Neural cell (in vitro differentiated cells): ENCODE data around the gene TRMU. TPM values are rescaled to one million over a fixed set of nuclear protein-coding genes. Genes with fewer than 3 reads are reported as not detected.

Source experiments
- H2AFZ ChIP-seq: fragments of 200-600, 300-800 bp; sonication (generic), shearing (Covaris generic); 2 replicates; pipeline ENCODE4 v1.6.0; 2014; ENCODE audit warnings: low read depth, mild to moderate bottlenecking, antibody characterized with exemption, low read length, moderate library complexity
- H3F3A ChIP-seq: fragments of 200-600 bp; shearing (Covaris generic); 2 replicates; pipeline ENCODE4 v1.6.1; 2016; ENCODE audit warnings: mild to moderate bottlenecking, moderate library complexity, mixed read lengths, antibody characterized with exemption, low read length; ENCODE audit not compliant: insufficient read depth, poor library complexity, severe bottlenecking
- H3K27ac ChIP-seq: fragments of 200-600, 300-800 bp; sonication (generic), shearing (Covaris generic); 2 replicates; pipeline ENCODE4 v1.5.1; 2014; ENCODE audit warnings: mild to moderate bottlenecking, low read length, moderate library complexity
- H3K27me3 ChIP-seq: fragments of 300-800, 200-600 bp; sonication (generic), shearing (Covaris generic); 2 replicates; pipeline ENCODE4 v1.6.0; 2014; ENCODE audit warnings: mild to moderate bottlenecking, low read depth, low read length, moderate library complexity; ENCODE audit not compliant: insufficient read depth
- H3K36me3 ChIP-seq: fragments of 300-800, 200-600 bp; sonication (generic), shearing (Covaris generic); 2 replicates; pipeline ENCODE4 v1.5.1; 2014; ENCODE audit warnings: mild to moderate bottlenecking, antibody characterized with exemption, low read length, moderate library complexity; ENCODE audit not compliant: insufficient read depth
- H3K4me2 ChIP-seq: fragments of 300-800, 200-600 bp; sonication (generic), shearing (Covaris generic); 2 replicates; pipeline ENCODE4 v1.6.0; 2014; ENCODE audit warnings: mild to moderate bottlenecking, low read length
- H3K4me3 ChIP-seq: fragments of 300-800, 200-600 bp; sonication (generic), shearing (Covaris generic); 2 replicates; pipeline ENCODE4 v1.5.1; 2014; ENCODE audit warnings: mild to moderate bottlenecking, low read length, moderate library complexity
- H3K79me2 ChIP-seq: fragments of 200-600 bp; shearing (Covaris generic); replicated peaks from 2 replicates; pipeline ENCODE4 v1.6.0; 2014; ENCODE audit warnings: mild to moderate bottlenecking, low read length, moderate library complexity; ENCODE audit not compliant: insufficient read depth
- H3K9ac ChIP-seq: fragments of 300-800, 200-600 bp; sonication (generic), shearing (Covaris generic); 2 replicates; pipeline ENCODE4 v1.6.1; 2016; ENCODE audit warnings: mild to moderate bottlenecking, low read length, mixed read lengths
- H3K9me2 ChIP-seq: fragments of 200-600 bp; shearing (Covaris generic); 2 replicates; pipeline ENCODE4 v1.6.1; 2016; ENCODE audit warnings: mild to moderate bottlenecking, low read length, mixed read lengths; ENCODE audit not compliant: insufficient read depth
- H3K9me3 ChIP-seq: fragments of 200-600, 300-800 bp; sonication (generic), shearing (Covaris generic); 2 replicates; pipeline ENCODE4 v1.6.1; 2016; ENCODE audit warnings: mild to moderate bottlenecking, mixed run types, low read length, moderate library complexity, mixed read lengths
- H4K20me1 ChIP-seq: fragments of 200-600 bp; shearing (Covaris generic); 2 replicates; pipeline ENCODE4 v1.6.1; 2016; ENCODE audit warnings: mild to moderate bottlenecking, mixed run types; ENCODE audit not compliant: insufficient read depth
- CTCF ChIP-seq: fragments of 450-650 bp; IDR thresholded peaks from 2 replicates; pipeline ENCODE4 v1.5.1; 2014; ENCODE audit warnings: antibody characterized with exemption, mild to moderate bottlenecking, moderate library complexity; ENCODE audit not compliant: poor library complexity, severe bottlenecking
- EP300 ChIP-seq: fragments of 450-650 bp; conservative IDR thresholded peaks from 2 replicates; pipeline ENCODE4 v1.6.1; 2014; ENCODE audit warnings: antibody characterized with exemption, mild to moderate bottlenecking, moderate library complexity; ENCODE audit not compliant: poor library complexity, severe bottlenecking
- EZH2 ChIP-seq: fragments of 200-600, 300-800 bp; shearing (Covaris generic), sonication (generic); IDR thresholded peaks from 2 replicates; pipeline ENCODE4 v1.6.1; 2014; ENCODE audit warnings: antibody characterized with exemption, low read length, borderline replicate concordance, mild to moderate bottlenecking; ENCODE audit not compliant: insufficient read depth, poor library complexity, severe bottlenecking
- MXI1 ChIP-seq: fragments of 450-650 bp; conservative IDR thresholded peaks from 2 replicates; pipeline ENCODE4 v1.6.1; 2014; ENCODE audit warnings: antibody characterized with exemption, mild to moderate bottlenecking; ENCODE audit not compliant: poor library complexity, severe bottlenecking
- POLR2AphosphoS5 ChIP-seq: IDR thresholded peaks from 2 replicates; pipeline ENCODE4 v1.6.1; 2012
- RAD21 ChIP-seq: fragments of 450-650 bp; conservative IDR thresholded peaks from 2 replicates; pipeline ENCODE4 v1.6.1; 2014; ENCODE audit warnings: antibody characterized with exemption, mild to moderate bottlenecking, moderate library complexity
- REST ChIP-seq: IDR thresholded peaks from 2 replicates; pipeline ENCODE4 v1.6.1; 2012; ENCODE audit warnings: borderline replicate concordance
- SMC3 ChIP-seq: fragments of 450-650 bp; conservative IDR thresholded peaks from 2 replicates; pipeline ENCODE4 v1.6.1; 2014; ENCODE audit warnings: antibody characterized with exemption, mild to moderate bottlenecking, moderate library complexity; ENCODE audit not compliant: poor library complexity
- TAF1 ChIP-seq: IDR thresholded peaks from 2 replicates; pipeline ENCODE4 v1.6.1; 2012; ENCODE audit warnings: low read depth
- polyA plus RNA-seq: library from polyadenylated mRNA; depleted of rRNA; stranded (reverse); fragments of >200 nt; gene quantifications from 2 replicates; pipeline ENCODE4 v1.2.3, GENCODE V29; 2014

The TRMU gene
- polyA plus RNA-seq, 1 donor from 2014 or later: 72.9 TPM

- no peaks in the 10 kb centered on the region for H3K27me3 ChIP-seq
- H3K4me3 ChIP-seq: no peak overlapping the region
- H3K36me3 ChIP-seq: no peaks in the 10 kb centered on the region
- no peak overlapping the region for H3K9ac ChIP-seq
- TF ChIP-seq MXI1 (no peak), POLR2AphosphoS5 (no peak), EP300 (no peak), EZH2 (no peak), REST (no peak), SMC3 (no peak), RAD21 (no peak), CTCF (no peak), TAF1 (no peak)
- no peaks in the 10 kb centered on the region for H3K79me2 ChIP-seq
- H3K4me2 ChIP-seq: no peak overlapping the region
- H3K9me3 ChIP-seq: no peaks in the 10 kb centered on the region
- H3K27ac ChIP-seq: no peak overlapping the region
- H3F3A ChIP-seq: no peaks in the 10 kb centered on the region
- H3K9me2 ChIP-seq: no peaks in the 10 kb centered on the region
- no peak overlapping the region for H2AFZ ChIP-seq
- no peaks in the 10 kb centered on the region for H4K20me1 ChIP-seq
These were observed 25.4 kb downstream of the TRMU start for GRCh38 chr22:46360891-46361290.

- H3K4me3 ChIP-seq: no peak overlapping the region
- TF ChIP-seq SMC3 (no peak), EZH2 (no peak), POLR2AphosphoS5 (no peak), CTCF (no peak), MXI1 (no peak), TAF1 (no peak), EP300 (no peak), RAD21 (no peak), REST (no peak)
- H4K20me1 ChIP-seq: no peaks in the 10 kb centered on the region
- no peaks in the 10 kb centered on the region for H3F3A ChIP-seq
- no peak overlapping the region for H3K4me2 ChIP-seq
- H3K9me3 ChIP-seq: no peaks in the 10 kb centered on the region
- no peak overlapping the region for H3K27ac ChIP-seq
- no peaks in the 10 kb centered on the region for H3K9me2 ChIP-seq
- H3K79me2 ChIP-seq: no peaks in the 10 kb centered on the region
- no peaks in the 10 kb centered on the region for H3K27me3 ChIP-seq
- H2AFZ ChIP-seq: no peak overlapping the region
- no peaks in the 10 kb centered on the region for H3K36me3 ChIP-seq
- no peak overlapping the region for H3K9ac ChIP-seq
These were observed 26.3 kb downstream of the TRMU start for GRCh38 chr22:46361826-46362202.
